NCI-H128 (cell line): ENCODE data around the gene GPER1.
"Not testable (repeated sequence)": the region's sequence is repeated elsewhere in the genome, so short reads cannot be mapped to it uniquely, and the experiment has no call there.

Source experiments
- DNase-seq: peaks from one replicate; lab custom pipeline; 2025; ENCODE audit not compliant: unreplicated experiment; lab: John Stamatoyannopoulos, UW

The GPER1 gene

DNA sequence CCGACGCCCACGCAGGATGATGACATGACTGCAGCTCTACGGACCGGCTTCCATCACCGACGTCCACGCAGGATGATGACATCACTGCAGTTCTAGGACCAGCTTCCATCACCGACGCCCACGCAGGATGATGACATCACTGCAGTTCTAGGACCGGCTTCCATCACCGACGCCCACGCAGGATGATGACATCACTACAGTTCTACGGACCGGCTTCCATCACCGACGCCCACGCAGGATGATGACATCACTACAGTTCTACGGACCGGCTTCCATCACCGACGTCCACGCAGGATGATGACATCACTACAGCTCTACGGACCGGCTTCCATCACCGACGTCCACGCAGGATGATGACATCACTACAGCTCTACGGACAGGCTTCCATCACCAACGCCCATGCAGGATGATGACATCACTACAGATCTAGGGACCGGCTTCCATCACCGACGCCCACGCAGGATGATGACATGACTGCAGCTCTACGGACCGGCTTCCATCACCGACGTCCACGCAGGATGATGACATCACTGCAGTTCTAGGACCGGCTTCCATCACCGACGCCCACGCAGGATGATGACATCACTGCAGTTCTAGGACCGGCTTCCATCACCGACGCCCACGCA lies 28.6 kb downstream of the GPER1 start:
- DNase-seq, result not testable (repeated sequence)

DNA sequence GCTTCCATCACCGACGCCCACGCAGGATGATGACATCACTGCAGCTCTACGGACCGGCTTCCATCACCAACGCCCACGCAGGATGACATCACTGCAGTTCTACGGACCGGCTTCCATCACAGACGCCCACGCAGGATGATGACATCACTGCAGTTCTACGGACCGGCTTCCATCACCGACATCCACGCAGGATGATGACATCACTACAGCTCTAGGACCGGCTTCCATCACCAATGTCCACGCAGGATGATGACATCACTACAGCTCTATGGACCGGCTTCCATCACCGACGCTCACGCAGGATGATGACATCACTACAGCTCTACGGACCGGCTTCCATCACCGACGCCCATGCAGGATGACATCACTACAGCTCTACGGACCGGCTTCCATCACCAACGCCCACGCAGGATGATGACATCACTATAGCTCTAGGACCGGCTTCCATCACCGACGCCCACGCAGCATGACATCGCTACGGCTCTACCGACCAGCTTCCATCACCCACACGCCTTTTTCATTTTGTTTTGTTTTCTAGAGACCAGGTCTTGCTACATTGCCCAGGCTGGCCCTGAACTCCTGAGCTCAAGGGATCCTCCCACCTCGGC lies 29.5 kb downstream of the GPER1 start:
- DNase-seq, result no peak

DNA sequence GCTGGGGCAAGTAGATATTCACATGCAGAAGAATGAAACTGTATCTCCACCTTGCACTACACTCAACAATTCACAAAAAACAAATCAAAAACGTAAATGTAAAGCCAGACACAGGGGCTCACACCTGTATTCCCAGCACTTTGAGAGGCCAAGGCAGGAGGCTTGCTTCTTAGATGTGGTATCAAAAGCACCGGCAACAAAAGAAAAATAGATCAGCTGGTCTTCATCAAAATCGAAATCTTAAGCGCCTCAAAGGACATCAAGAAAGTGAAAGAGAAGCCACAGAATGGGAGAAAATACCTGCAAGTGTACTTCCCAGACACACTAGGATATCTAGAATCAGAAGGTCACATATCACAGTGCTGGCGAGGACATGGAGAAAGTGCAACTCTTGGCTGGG lies 31.3 kb downstream of the GPER1 start:
- DNase-seq, result no peak

DNA sequence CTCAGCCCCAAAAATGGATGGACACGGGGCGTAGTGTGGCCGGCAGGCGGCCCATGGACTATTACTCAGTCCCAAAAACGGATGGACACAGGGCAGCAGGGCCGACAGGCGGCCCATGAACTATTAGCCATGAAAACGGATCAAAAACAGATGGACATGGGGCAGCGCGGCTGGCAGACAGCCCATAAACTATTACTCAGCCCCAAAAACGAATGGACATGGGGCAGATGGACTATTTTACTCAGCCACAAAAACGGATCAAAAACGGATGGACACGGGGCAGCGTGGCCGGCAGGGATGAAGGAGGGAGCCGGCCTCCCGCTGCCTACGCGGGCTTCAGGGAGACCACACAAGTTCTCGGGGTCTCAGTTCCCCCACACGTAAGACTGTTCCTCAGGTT lies 32.9 kb downstream of the GPER1 start:
- DNase-seq, result no peak

DNA sequence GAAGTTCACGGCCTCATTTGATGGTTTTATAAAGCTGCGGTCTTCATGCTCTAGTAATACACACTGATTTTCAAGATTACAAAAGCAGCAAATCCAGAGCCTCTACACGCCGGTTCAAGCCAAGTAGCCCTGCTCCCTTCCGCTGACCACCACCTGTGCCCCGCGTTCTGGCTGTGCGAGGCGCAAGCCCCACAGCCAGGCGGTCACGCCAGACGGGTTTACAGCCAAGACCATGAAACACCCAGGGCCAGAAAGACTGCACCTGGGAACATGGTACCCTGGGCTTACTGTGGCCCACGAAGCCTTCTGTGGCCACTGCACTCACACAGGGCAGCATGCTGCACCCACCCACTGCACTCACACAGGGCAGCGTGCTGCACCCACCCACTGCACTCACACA lies 33.6 kb downstream of the GPER1 start:
- DNase-seq, result no peak

GRCh38 chr7:1121886-1122831 lies 34.2 kb downstream of the GPER1 start:
- no peak for DNase-seq

GRCh38 chr7:1122832-1123501 lies 35.1 kb downstream of the GPER1 start:
- no peak for DNase-seq

- no peak for DNase-seq
Measured at GRCh38 chr7:1123715-1124114, 35.8 kb downstream of the GPER1 start.

- DNase-seq, result no peak
Measured at GRCh38 chr7:1124164-1124563, 36.3 kb downstream of the GPER1 start.

DNA sequence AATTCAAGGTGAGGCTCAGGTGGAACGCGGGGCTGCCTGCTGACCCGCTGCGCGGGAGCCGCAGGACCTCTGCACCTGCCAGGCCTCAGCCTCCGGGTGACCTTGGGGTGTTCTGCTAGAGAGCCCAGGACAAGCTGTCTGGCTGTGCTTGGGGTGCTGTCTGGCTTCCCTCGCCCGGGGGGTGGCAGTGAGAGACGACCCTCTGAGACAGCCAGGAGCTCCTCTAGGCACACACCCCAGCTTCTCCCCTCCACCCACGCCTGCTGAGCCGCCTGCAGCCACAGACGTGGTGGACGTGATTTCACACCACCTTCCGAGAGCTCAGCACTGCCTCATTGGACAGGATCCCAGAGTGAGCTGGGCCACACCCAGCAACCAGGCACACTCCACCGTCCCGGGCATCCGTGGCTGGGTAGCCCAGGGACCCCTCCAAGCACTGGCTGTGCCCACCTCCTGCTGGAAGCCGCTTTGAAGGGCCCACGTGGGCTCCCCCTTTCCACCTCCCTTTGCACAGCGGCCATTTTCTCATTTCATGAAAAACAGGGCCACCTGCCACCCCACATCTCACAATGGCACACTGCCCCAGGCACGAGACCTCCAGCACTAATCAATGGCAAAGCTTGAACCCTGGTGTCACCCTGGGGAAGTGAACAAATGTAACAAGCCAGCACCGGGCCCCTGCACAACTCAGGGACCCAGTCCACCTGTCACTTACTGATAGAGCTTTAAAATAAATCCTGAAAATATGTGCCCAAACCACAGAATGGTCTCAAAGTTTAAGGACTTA lies 37.1 kb downstream of the GPER1 start:
- no peak for DNase-seq

DNA sequence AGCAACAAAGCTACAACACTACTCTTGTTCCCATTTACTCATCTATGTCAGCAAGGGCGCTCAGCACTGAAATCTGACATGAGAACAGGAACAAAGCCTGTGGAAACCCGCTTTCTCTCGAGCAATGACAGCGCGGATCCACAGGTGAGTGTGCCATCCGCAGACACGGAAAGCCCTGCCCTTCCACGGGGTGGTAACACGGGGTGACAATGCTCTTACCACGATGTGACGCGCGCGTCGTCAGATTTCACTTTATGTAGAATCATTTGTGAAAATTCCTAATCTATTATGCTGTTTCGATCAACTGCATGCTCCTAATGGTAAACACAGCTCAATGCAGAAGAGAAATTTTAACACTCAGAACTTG lies 37.7 kb downstream of the GPER1 start:
- no peak for DNase-seq

- DNase-seq, result no peak
Measured at GRCh38 chr7:1127001-1127400, 39.1 kb downstream of the GPER1 start.

DNA sequence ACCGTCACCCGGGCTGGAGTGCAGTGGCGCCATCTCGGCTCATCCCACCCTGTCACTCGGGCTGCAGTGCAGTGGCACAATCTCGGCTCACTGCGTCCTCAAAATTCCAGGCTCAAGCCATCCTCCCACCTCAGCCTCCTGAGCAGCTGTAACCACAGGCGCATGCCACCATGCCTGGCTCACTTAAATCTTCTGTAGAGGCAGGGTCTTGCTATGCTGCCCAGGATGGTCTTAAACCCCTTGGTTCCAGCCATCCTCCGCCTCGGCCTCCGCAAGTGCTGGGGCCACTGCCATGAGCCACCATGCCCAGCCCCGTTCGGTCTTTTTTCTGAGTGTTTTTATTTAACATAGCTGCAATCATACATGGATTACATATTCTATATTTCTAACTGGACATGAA lies 41.5 kb downstream of the GPER1 start:
- no peak for DNase-seq

GRCh38 chr7:1130021-1130990 lies 42.4 kb downstream of the GPER1 start:
- DNase-seq, result no peak

DNA sequence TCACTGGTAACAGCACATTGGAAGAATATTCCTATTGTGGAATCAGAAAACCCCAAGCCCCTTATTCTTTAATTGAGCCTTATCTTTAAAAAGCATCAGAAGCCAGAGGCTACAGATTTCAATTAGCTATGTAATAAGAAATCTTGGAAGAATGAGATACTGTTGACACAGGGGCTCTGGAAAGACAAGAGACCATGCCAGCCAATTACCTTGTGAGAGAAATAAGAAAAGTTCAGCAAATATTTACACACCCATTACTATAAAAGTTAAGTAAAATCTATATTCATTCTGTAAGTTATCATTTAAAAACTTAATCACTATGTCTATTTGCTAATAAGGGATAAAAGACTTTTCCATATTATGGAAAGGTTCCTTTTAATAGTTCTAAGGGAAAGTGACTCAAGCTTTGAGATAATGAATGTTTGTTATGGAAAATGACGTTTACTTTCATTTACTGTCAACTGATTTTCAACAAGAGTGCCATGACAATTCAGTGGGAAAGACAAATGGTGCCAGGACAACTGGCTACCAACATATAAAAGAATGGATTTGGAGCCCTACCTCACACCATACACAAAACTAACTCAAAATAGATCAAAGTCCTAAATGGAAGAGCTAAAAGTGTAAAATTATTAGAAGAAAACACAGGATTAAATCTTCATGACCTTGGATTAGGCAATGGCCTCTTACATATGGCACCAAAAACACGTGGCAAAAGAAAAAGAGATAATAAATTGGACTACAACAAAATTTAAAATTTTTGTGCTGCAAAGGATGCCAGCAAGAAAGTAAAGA lies 43.8 kb downstream of the GPER1 start:
- no peak for DNase-seq

GRCh38 chr7:1134951-1135350 lies 47.0 kb downstream of the GPER1 start:
- DNase-seq, result no peak

DNA sequence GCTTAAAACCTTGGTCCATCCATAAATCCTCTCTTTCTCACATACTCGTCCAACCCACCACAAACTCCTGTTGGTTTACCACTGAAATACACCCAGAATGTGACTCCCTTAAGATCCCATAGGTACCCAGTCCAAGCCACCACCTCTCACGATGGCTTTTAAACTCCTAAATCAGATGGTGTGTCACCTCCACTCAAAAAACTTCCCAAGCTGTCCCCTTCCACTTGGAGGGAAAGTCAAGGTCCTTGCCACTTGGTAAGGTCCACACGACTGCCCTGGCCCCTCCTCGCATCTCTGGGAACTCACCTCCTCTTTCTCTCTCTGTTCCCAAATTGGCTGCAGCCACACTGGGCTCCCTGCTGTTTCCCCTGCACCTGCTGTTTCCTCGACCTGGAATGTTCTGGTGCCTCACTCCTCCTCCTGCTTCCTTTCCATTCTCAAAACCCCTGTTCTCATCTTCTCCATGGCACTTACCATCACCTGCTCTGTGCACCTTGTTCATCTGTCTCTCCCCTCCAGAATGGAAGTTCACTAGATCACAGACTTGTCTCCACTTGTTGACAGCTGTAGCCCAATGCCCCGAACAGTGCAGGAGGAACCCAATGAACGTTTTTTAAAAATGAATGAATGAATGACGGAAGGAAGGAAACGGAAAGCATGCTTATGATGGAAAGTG lies 49.1 kb downstream of the GPER1 start:
- DNase-seq, result no peak

- DNase-seq, result no peak
Measured at GRCh38 chr7:1137517-1138167, 49.7 kb downstream of the GPER1 start.
